ENCODE data around the gene CEP63.

Gene CEP63

DNA sequence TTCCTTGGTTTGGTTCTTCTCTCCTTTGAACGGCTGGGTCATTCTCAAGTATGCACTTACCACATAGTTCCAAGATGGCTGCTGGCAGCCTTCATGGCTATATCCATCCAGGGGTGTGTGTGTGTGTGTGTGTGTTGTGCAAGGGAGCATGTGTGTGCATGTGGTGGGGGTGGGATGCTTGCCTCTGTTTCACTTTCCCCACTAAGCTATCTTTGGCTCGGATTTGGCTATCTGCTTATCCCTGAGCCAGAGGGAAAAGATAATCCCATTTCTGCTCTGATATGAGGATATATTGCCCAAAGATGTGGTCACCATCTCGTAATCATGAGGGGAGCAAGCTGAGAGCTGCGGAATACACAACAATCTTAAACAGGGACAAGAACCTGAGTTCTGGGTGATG is 26.3 kb upstream of the CEP63 start:
- H3K9me3 Mint-ChIP-seq = no peaks in the 10 kb centered on the region
- H3K4me1 Mint-ChIP-seq (ENCODE audit: low read depth) = no peaks in the 10 kb centered on the region
- intact Hi-C loops (cut with micrococcal nuclease) = loop anchor here (1.0 kb wide), 1 partner anchor 9 kb away; no protein-coding TSS in a partner anchor

DNA sequence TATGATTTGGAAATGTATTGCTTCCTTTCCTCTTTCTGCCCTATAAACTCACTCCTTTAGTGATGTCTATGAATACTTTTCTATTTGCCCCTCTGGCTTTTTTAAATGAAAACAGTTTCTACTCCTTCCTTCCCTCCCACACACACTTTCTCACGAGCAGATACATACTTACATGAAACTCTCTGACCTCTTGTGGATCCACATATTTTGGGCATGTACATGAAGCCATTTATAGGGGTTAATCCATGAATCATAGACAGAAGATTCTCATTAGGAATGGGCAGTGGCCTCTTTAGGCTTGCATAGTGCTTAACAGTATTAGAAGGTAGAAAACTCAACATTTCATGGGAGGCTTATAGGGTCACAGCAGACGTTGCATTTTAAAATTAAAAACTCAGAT is 24.9 kb upstream of the CEP63 start:
- Mint-ChIP-seq H3K27ac (no peak overlapping the region), H3K27me3 (peaks cover 13% of the 10 kb centered on the region), H3K4me3 (no peak overlapping the region), H3K9me3 (no peaks in the 10 kb centered on the region), H3K36me3 (ENCODE audit: low read depth) (no peaks in the 10 kb centered on the region), H3K4me1 (ENCODE audit: low read depth) (no peaks in the 10 kb centered on the region)
- intact Hi-C loops (cut with micrococcal nuclease) = no loop called here

More for the DNA sequence above, 26.3 kb upstream of the CEP63 start:
- peaks cover 13% of the 10 kb centered on the region for H3K27me3 Mint-ChIP-seq
- no peak overlapping the region for H3K4me3 Mint-ChIP-seq
- H3K27ac Mint-ChIP-seq = no peak overlapping the region
- no peaks in the 10 kb centered on the region for H3K36me3 Mint-ChIP-seq (ENCODE audit: low read depth)

DNA sequence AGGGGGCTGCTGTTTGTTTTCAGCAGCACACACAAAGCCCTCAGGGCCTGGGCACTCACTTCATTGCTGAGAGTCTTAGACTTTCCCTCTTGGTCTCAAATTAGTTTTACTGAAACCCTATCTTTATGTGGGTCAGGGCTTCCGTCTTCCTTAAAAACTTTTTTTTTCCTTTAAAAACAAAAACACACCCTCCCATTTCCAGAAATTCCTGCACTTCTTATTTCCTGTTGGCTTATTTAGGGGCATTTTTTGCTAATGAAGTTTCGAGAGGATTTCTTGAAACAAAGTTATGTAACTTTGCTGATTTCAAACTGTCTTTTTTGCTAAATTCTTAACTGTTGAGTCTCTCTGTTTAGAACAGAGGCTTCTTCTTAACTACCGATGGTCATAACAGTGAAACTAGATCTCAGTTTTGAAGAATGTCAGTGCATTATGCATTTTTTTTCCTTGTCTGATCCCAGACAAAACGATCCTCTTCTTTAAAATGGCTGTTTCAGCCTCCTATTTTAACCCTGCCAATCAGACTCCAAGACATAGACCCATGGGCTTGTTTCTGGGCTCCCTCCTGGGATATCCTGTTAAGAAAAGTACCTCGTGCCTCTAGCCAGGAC is 23.4 kb upstream of the CEP63 start:
- H3K4me3 Mint-ChIP-seq = no peak overlapping the region
- H3K27ac Mint-ChIP-seq = no peak overlapping the region
- intact Hi-C loops (cut with micrococcal nuclease) = no loop called here
- no peaks in the 10 kb centered on the region for H3K36me3 Mint-ChIP-seq (ENCODE audit: low read depth)
- no peaks in the 10 kb centered on the region for H3K9me3 Mint-ChIP-seq
- H3K4me1 Mint-ChIP-seq (ENCODE audit: low read depth) = no peaks in the 10 kb centered on the region
- peaks cover 13% of the 10 kb centered on the region for H3K27me3 Mint-ChIP-seq

DNA sequence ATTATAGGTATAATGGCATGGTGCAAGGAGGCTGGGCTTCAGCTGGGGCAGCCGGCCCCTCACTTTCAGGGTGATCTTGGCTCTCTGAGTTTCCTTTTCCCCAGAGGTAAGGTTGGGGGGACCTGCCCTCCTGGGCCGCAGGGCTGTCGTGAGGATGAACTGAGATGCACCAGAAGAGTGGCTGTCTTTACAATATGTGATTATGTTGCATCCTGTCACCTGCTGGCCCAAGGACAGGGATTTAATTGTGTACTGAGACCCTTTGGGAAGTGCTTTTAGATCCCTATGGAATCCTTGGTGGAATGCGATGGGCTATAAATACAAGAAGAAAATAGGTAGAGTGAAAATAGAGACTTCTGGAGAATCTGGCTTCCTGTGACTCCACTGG is 22.2 kb upstream of the CEP63 start:
- Mint-ChIP-seq H3K9me3 (no peaks in the 10 kb centered on the region), H3K4me1 (ENCODE audit: low read depth) (no peaks in the 10 kb centered on the region), H3K27me3 (peaks cover 9% of the 10 kb centered on the region), H3K4me3 (no peak overlapping the region), H3K27ac (no peak overlapping the region), H3K36me3 (ENCODE audit: low read depth) (no peaks in the 10 kb centered on the region)
- intact Hi-C loops (cut with micrococcal nuclease) = no loop called here

DNA sequence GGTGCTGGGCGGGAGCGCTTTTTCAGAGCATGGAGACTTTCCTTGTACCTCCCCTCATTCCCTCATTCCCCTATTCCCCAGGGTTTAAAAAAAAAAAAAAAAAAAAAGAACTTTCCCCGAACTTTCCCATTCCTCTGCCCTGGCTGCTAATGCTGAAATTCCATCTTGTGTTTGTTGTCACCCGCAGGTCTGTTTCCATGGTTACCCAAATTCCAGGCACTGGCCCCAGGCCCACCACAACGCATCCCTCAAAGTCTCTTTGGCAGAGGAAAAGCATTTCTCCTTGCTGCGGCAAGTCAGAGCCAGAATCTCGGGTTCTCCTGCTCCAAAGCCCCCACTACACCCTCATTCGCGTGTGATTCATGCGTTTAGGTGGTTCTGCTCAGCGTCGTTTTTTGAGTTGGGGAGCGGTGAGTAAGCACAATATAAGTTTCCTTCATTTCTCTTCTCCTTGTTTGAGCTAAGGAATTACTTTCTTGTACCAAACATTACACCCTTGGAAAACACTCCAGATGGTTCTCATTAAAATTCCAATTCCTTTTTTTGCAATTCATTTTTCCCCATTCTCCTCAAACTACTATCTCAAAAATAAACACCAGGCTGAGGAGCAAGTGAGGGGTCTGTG is 21.7 kb upstream of the CEP63 start:
- Mint-ChIP-seq H3K36me3 (ENCODE audit: low read depth) (no peaks in the 10 kb centered on the region), H3K27me3 (peaks cover 9% of the 10 kb centered on the region)
- intact Hi-C loops (cut with micrococcal nuclease) = no loop called here

DNA sequence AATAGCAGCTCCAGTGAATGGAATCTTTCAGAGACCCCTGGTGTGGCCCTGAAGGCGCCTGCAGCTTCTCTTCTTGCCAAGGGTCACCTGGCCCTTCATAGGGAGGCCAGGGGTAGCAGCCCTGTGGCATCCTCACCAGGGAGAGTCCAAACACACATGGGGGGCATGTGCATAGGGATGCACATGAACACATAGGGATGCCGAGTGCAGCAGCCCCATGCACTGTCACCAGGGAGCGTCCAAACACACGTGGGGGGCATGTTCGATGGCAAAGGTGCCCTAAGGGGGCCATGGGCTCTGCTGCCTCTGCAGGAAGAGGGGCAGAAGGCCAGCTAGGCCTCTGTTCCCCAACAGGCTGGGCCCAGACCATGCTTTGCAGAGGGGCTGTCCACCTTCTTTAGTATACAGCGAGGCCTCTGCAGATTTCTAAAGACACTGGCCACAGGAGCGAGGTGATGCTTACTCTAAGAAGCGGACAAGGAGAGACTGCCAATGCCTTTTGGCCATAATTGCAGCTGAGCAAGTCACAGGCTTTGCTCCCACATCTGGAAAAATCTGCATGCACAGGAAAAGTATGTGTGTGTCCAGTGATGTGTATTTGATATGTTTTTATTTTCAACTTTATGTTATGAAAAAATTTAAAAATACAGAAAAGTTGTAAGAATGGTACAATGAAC is 21.0 kb upstream of the CEP63 start:
- H3K9me3 Mint-ChIP-seq = no peaks in the 10 kb centered on the region
- intact Hi-C loops (cut with micrococcal nuclease) = no loop called here
- H3K4me1 Mint-ChIP-seq (ENCODE audit: low read depth) = no peaks in the 10 kb centered on the region
- peaks cover 9% of the 10 kb centered on the region for H3K27me3 Mint-ChIP-seq
- no peak overlapping the region for H3K4me3 Mint-ChIP-seq
- no peak overlapping the region for H3K27ac Mint-ChIP-seq
- no peaks in the 10 kb centered on the region for H3K36me3 Mint-ChIP-seq (ENCODE audit: low read depth)

More for the DNA sequence above, 21.7 kb upstream of the CEP63 start:
- Mint-ChIP-seq H3K27ac (no peak overlapping the region), H3K4me1 (ENCODE audit: low read depth) (no peaks in the 10 kb centered on the region), H3K4me3 (no peak overlapping the region), H3K9me3 (no peaks in the 10 kb centered on the region)

DNA sequence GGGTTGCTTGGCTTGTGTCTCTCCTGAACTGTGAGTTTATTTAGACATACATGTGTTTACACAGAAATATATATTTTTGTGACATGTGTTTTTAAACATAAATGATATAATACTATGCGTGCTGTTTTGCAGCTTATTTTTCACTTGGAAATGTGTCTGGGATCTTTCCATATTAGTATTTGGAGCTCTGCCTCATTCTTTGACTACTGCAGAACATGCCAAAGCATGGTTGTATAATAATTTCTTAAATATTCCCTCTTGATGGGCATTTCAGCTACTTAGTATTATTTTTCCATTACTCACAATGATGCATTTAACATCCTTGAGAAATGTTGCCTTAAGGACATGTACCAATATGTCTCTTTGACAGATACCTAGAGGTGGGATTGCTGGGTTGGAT is 19.5 kb upstream of the CEP63 start:
- intact Hi-C loops (cut with micrococcal nuclease) = no loop called here
- Mint-ChIP-seq H3K27ac (no peak overlapping the region), H3K4me1 (ENCODE audit: low read depth) (no peaks in the 10 kb centered on the region), H3K9me3 (no peaks in the 10 kb centered on the region), H3K36me3 (ENCODE audit: low read depth) (no peaks in the 10 kb centered on the region), H3K27me3 (peaks cover 5% of the 10 kb centered on the region), H3K4me3 (no peak overlapping the region)

DNA sequence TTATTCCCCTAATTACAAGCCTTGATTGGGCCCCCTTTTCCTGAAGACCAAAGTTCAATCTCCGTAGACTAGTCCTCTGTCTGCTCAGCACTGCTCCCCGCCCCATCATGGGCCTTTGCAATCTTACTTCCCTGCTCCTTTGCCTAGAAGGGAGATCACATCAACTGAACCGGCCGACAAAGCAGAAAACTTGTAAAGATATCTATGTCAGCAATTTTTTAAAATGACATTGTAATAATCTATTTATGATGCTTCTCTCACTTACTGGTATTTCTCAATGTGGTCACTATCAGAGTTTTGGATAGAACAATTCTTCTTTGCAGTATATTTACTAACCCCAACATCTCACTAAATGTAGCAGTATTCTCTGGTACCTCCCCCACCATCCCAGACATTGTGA is 17.3 kb upstream of the CEP63 start:
- H3K4me3 Mint-ChIP-seq = no peak overlapping the region
- no peaks in the 10 kb centered on the region for H3K4me1 Mint-ChIP-seq (ENCODE audit: low read depth)
- peaks cover 6% of the 10 kb centered on the region for H3K36me3 Mint-ChIP-seq (ENCODE audit: low read depth)
- intact Hi-C loops (cut with micrococcal nuclease) = no loop called here
- H3K27ac Mint-ChIP-seq = no peak overlapping the region
- H3K27me3 Mint-ChIP-seq = no peaks in the 10 kb centered on the region
- no peaks in the 10 kb centered on the region for H3K9me3 Mint-ChIP-seq

DNA sequence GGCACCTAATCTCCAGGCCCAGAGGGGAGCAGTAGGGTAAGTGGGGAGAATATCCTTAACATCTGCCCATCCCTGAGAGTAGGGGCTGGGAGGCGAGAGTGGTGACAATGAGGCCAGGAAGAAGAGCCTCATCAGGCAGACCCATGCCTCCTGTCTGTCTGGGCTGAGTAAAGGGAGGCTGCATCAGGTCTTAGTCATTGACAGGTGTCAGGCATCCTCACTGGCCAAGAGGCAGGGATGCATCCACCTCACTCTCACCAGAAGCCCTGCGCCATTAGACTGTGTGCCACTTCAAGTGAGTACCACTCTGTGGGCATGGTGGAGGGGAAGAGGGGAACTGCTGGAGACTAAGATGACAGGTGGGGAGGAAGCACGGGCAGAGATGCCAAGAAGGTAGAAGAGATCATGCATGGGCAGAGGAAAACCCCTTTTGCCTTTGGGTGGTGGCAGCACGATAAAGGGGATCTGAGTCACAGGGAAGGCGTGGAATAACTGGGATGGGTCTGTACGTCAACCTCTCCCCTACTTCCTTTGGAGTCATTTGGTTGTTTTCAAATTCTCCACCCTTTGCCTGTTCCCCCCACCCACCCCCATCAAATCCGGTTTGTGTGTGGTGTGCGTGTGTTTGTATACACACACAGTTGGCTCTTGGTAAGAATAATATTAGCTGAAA is 14.2 kb upstream of the CEP63 start:
- Mint-ChIP-seq H3K27ac (no peak overlapping the region), H3K9me3 (no peaks in the 10 kb centered on the region), H3K27me3 (no peaks in the 10 kb centered on the region), H3K4me1 (ENCODE audit: low read depth) (no peaks in the 10 kb centered on the region), H3K4me3 (no peak overlapping the region), H3K36me3 (ENCODE audit: low read depth) (peaks cover 26% of the 10 kb centered on the region)
- intact Hi-C loops (cut with micrococcal nuclease) = loop anchor here (5.0 kb wide), 1 partner anchor 259 kb away; no protein-coding TSS in a partner anchor

DNA sequence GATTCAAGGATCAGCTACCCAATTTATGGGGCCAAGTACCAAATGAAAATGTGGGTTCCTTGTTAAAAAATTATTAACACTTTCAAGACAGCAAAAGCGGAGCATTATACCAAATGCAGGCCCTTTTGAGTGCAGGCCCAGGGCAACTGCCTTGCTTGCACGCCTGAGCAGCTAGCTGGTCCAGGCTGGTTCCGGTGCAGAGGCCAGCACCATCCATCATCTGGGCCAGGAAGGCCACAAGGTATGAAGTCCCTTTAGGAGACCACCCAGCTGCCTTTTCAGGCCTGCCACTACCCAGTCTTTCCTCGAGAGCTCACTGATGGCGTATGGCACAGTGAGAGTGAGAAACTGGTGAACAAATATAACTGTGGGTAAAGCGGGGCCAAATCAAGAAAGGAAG is 13.0 kb upstream of the CEP63 start:
- Mint-ChIP-seq H3K4me1 (ENCODE audit: low read depth) (no peaks in the 10 kb centered on the region), H3K4me3 (no peak overlapping the region), H3K9me3 (no peaks in the 10 kb centered on the region), H3K27me3 (no peaks in the 10 kb centered on the region), H3K27ac (no peak overlapping the region), H3K36me3 (ENCODE audit: low read depth) (peaks cover 37% of the 10 kb centered on the region)
- intact Hi-C loops (cut with micrococcal nuclease) = loop anchor here (5.0 kb wide), 1 partner anchor 261 kb away; no protein-coding TSS in a partner anchor

DNA sequence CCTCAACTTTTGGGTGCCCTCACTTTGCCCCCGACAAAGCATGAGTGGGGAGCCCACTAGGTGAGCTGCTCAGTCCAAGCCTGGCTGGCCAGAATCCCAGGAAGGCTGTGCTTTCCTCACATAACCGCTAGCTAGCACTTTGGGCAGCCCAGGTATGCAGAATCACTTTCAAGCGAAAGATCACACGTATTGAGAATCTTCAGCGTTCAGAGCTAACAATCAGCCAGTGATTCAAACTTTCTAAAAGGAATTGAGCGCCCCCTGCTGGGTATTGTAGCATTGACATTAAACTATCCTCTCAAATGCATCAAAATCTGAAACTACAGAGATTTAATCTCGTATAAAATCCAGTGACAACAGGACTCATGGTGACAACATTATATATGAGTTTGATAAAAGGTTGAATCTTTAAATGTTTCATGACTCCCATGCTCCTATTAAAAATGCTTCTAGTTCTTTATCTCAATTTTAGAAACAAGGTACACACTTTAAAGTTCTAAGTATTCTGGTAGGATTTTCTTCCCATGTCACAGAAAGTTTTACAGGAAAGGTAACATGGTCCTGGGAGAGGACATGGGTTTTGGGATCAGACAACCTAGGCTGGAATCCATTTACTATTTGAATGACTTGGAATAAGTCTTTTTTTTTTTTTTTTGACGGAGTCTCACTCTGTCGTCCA is 11.8 kb upstream of the CEP63 start:
- no peaks in the 10 kb centered on the region for H3K27me3 Mint-ChIP-seq
- intact Hi-C loops (cut with micrococcal nuclease) = loop anchor here (1.0 to 5.0 kb wide), 3 partner anchors 115 to 262 kb away; no protein-coding TSS in a partner anchor
- H3K9me3 Mint-ChIP-seq = no peaks in the 10 kb centered on the region
- H3K36me3 Mint-ChIP-seq (ENCODE audit: low read depth) = peaks cover 49% of the 10 kb centered on the region
- H3K4me1 Mint-ChIP-seq (ENCODE audit: low read depth) = no peaks in the 10 kb centered on the region
- no peak overlapping the region for H3K4me3 Mint-ChIP-seq
- no peak overlapping the region for H3K27ac Mint-ChIP-seq

DNA sequence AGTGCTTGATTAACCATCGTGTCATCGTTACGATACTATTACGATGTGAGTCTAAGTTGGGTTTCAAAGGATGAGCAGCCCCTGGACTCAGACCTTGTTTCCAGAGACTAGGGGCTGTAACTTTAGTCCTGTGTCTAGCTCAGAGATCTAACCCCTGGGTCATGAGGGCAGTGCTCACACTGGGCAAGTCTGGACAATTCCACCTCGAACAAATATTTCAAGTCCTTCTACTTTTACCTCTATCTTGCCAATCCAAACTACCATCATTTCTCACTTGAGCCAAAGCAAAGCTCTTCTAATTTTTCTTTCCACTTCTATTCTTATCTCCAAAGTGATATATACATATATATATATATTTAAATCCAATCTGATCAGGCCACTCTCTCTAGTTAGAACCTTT is 10.9 kb upstream of the CEP63 start:
- Mint-ChIP-seq H3K36me3 (ENCODE audit: low read depth) (peaks cover 50% of the 10 kb centered on the region), H3K27ac (no peak overlapping the region), H3K27me3 (no peaks in the 10 kb centered on the region), H3K4me1 (ENCODE audit: low read depth) (no peaks in the 10 kb centered on the region), H3K9me3 (no peaks in the 10 kb centered on the region), H3K4me3 (no peak overlapping the region)
- intact Hi-C loops (cut with micrococcal nuclease) = loop anchor here (1.0 to 5.0 kb wide), 3 partner anchors 116 to 263 kb away; no protein-coding TSS in a partner anchor

DNA sequence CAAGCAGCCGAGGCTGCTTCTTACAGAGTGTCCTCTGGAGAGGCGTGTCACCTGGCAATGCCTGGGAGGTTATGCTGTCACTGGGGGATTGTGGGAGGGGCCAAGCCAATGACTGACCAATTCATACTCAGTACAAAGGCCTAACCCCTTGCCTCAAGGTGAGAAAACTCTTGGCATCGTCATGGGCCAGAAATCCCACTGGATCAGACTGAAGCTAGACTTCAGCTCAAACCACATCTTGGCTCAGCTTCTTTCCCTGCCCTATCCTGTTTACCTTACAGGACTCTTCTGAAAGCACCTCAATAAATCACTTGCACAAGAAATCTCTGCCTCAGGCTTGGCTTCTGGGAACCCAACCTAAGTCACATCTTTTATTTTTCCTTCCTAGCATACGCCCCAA is 9.6 kb upstream of the CEP63 start:
- Mint-ChIP-seq H3K4me1 (ENCODE audit: low read depth) (peaks cover 4% of the 10 kb centered on the region), H3K4me3 (no peak overlapping the region), H3K27ac (no peak overlapping the region), H3K27me3 (no peaks in the 10 kb centered on the region), H3K36me3 (ENCODE audit: low read depth) (peaks cover 62% of the 10 kb centered on the region), H3K9me3 (no peaks in the 10 kb centered on the region)
- intact Hi-C loops (cut with micrococcal nuclease) = no loop called here
